Kidney epithelial cell (primary cell): Measurements from ENCODE around the gene KCNQ4. TPM values are rescaled to one million over a fixed set of nuclear protein-coding genes. Genes with fewer than 3 reads are reported as not detected.
A peak's percentile ranks its signal among the peaks of the same experiment; 100 is the strongest.

Experiments
- DNase-seq: peaks from one replicate; pipeline ENCODE4 v3.0.0-alpha.2; 2010; ENCODE audit warnings: low read depth
- H3K27me3 ChIP-seq: 2 replicates; pipeline ENCODE4 v1.6.0; 2011; ENCODE audit warnings: low read length; ENCODE audit not compliant: control insufficient read depth, insufficient read depth
- H3K36me3 ChIP-seq: 2 replicates; pipeline ENCODE4 v1.5.1; 2011; ENCODE audit warnings: low read length; ENCODE audit not compliant: control insufficient read depth, insufficient read depth
- H3K4me3 ChIP-seq: 2 replicates; pipeline ENCODE4 v1.5.1; 2011; ENCODE audit warnings: low read depth, mild to moderate bottlenecking, control low read depth, low read length
- total RNA-seq: library from RNA; depleted of rRNA; stranded (reverse); fragments of >200 nt; gene quantifications from 2 replicates; pipeline ENCODE4 v1.2.3, GENCODE V29; 2015
- TF ChIP-seq, protein P1 (sequence below): IDR thresholded peaks from 2 replicates; pipeline ENCODE4 v1.5.1; 2011; ENCODE audit warnings: mild to moderate bottlenecking, moderate library complexity, low read length, control low read depth, inconsistent platforms; ENCODE audit not compliant: insufficient read depth, poor library complexity, severe bottlenecking

Gene KCNQ4
- total RNA-seq, 1 donor from 2014 or later: 2.8 TPM

DNA sequence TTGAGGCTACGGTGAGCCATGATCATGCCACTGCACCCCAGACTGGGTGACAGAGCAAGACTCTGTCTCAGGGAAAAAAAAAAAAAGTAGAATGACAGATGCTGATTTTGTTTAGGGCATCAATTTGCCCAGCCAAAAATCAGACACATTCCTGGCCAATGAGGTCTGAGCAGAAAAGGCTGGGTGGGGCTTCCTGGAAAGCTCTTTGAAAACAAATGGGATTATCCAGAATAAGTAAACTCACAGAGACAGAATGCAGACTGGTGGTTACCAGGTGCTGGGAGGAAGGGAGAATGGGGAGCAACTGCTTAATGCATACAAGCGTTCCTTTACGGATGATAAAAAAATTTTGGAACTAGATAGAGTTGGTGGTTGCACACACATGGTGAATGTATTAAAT, 88.7 kb downstream of the KCNQ4 start:
- Histone ChIP-seq H3K27me3 (no peaks in the 10 kb centered on the region), H3K4me3 (no peak overlapping the region), H3K36me3 (no peaks in the 10 kb centered on the region)
- TF ChIP-seq, protein P1, sequence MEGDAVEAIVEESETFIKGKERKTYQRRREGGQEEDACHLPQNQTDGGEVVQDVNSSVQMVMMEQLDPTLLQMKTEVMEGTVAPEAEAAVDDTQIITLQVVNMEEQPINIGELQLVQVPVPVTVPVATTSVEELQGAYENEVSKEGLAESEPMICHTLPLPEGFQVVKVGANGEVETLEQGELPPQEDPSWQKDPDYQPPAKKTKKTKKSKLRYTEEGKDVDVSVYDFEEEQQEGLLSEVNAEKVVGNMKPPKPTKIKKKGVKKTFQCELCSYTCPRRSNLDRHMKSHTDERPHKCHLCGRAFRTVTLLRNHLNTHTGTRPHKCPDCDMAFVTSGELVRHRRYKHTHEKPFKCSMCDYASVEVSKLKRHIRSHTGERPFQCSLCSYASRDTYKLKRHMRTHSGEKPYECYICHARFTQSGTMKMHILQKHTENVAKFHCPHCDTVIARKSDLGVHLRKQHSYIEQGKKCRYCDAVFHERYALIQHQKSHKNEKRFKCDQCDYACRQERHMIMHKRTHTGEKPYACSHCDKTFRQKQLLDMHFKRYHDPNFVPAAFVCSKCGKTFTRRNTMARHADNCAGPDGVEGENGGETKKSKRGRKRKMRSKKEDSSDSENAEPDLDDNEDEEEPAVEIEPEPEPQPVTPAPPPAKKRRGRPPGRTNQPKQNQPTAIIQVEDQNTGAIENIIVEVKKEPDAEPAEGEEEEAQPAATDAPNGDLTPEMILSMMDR: no peak
- DNase-seq: no peak

DNA sequence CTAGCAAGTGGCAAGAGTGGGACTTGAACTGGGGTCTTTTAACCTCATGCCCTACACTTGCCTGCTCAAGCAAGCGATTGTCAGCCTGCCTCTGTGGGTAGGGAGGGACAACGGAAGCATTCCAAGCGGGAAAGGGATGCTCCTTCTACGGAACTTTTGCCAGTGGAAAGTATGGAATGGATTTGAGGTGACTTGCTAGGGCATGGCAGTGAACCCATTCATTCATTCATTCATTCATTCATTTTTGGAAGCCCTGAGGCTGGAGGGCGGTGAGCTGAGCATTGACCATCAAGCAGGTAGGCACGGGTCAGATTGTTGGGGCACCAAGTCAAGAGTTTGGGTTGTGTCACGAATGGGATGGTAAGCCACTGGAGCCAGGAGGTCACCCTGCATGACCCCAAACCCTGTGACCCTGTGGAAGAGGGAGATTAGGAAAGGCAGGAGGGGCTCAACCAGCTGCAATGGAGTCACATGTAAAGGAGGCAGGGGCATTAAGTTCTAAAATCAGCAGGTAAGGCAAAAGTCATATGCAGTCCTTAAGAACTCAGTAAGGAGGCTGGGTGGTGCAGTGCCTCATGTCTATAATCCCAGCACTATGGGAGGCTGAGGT, 90.4 kb downstream of the KCNQ4 start:
- TF ChIP-seq, protein P1: no peak
- Histone ChIP-seq H3K36me3 (no peaks in the 10 kb centered on the region), H3K27me3 (no peaks in the 10 kb centered on the region), H3K4me3 (no peak overlapping the region)
- DNase-seq: no peak

DNA sequence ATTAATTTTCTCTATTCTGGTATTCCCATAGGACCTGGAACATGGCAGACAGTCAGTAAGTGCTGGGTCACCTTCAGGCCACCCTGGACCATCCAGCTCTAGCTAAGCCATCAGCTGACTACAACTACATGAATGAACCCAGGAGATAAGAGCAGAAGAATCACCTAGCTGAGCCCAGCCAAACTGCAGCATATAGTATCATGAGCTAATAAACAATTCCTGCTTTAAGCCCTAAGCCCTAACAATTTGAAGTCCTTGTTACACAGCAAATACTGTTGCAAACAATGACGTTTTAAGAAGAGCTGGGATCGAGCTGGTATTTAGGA, 92.8 kb downstream of the KCNQ4 start:
- H3K4me3 ChIP-seq: no peak overlapping the region

DNA sequence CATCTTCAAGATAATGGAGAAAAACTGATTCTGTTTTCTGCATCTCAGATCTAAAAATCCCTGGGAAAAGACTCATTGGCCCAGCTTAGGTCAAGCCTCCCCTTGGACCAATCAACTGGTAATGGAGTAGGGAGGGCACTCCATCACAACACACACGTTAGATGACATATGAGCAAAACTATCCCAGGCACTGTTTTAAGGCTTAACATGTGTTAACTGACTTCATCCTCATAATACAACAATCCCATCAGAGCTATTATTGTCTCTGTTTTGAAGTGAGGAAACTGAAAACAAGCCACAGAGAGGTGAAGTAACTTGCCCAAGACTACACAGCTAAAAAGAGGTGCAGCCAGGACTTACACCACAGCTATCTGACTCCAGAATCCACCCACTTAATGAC, 93.3 kb downstream of the KCNQ4 start:
- DNase-seq: no peak
- Histone ChIP-seq H3K36me3 (no peaks in the 10 kb centered on the region), H3K4me3 (no peak overlapping the region), H3K27me3 (no peaks in the 10 kb centered on the region)
- TF ChIP-seq, protein P1: no peak

More for the DNA sequence above, 92.8 kb downstream of the KCNQ4 start:
- H3K27me3 ChIP-seq: no peaks in the 10 kb centered on the region
- no peak for DNase-seq
- H3K36me3 ChIP-seq: no peaks in the 10 kb centered on the region
- TF ChIP-seq, protein P1: no peak

DNA sequence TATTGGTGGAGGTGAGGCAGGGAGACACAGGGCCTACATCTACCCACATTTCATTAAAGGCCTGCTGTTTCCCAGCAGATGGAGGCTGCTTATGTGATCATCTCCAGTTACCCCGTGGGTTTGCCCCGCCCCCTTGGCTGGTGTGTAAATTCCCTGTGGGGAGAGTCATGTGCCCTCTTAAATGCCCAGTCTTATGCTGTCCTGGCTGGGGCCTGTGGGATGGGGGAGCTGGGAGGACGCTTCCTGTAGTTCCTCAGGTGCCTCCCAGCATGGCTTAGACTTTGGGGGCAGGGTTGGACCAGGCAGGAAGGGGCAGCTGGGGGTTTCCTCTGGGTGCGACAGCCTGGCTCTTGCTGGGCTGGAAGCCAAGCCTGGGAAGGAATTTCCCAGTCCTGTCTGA, 94.1 kb downstream of the KCNQ4 start:
- Histone ChIP-seq H3K4me3 (no peak overlapping the region), H3K36me3 (no peaks in the 10 kb centered on the region), H3K27me3 (no peaks in the 10 kb centered on the region)
- peak; percentile 98 for DNase-seq
- TF ChIP-seq, protein P1: no peak

DNA sequence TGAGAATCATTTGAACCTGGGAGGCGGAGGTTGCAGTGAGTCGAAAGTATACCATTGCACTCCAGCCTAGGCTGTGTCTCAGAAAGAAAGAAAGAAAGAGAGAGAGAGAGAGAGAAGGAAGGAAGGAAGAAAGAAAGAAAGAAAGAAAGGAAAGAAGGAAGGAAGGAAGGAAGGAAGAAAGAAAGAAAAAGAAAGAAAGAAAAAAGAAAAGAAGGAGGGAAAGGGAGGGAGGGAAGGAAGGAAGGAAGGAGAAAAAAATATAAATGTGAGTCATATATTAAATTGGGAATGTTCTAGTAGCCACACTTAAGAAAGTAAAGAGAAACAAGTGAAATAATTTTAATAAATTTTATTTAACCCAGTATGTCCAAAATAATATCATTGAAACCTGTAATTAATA, 95.3 kb downstream of the KCNQ4 start:
- H3K27me3 ChIP-seq: no peaks in the 10 kb centered on the region
- no peaks in the 10 kb centered on the region for H3K36me3 ChIP-seq
- no peak for DNase-seq
- no peak overlapping the region for H3K4me3 ChIP-seq
- TF ChIP-seq, protein P1: no peak
